GM12892 (cell line): ENCODE results near the gene PPP1R14C.

Experiments used
- POLR2A ChIP-seq: IDR thresholded peaks from 2 replicates; pipeline ENCODE4 v1.6.1; 2011; ENCODE audit warnings: low read depth, low read length, control low read depth
- POLR2AphosphoS5 ChIP-seq: IDR thresholded peaks from 2 replicates; pipeline ENCODE4 v1.6.1; 2011; ENCODE audit warnings: low read depth, low read length, control low read depth

DNA sequence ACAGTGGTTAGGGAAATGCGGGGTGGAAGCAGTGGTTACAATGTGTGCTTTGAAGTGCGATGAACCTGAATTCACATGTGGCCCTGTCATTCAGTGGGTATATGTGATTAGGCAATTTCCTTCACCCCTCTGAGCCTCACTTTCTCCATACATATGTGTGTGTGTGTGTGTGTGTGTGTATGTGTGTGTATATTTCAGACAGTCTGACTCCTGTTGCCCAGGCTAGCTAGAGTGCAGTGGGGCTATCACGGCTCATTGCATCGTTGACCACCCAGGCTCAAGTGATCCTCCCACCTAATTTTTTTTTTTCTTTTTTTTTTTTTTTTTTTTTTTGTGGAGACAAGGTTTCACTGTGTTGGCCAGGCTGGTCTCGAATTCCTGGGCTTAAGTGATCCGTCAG is 6.3 kb downstream of the PPP1R14C start:
- TF ChIP-seq POLR2A: no peak
- TF ChIP-seq POLR2AphosphoS5: no peak
